Measurements from ENCODE around the gene RNF4. TPM values are rescaled to one million over a fixed set of nuclear protein-coding genes. Genes with fewer than 3 reads are reported as not detected.

Gene RNF4
- total and polyA plus RNA-seq, 8 donors = 11.7 to 30.3 (median 23.3) TPM

DNA sequence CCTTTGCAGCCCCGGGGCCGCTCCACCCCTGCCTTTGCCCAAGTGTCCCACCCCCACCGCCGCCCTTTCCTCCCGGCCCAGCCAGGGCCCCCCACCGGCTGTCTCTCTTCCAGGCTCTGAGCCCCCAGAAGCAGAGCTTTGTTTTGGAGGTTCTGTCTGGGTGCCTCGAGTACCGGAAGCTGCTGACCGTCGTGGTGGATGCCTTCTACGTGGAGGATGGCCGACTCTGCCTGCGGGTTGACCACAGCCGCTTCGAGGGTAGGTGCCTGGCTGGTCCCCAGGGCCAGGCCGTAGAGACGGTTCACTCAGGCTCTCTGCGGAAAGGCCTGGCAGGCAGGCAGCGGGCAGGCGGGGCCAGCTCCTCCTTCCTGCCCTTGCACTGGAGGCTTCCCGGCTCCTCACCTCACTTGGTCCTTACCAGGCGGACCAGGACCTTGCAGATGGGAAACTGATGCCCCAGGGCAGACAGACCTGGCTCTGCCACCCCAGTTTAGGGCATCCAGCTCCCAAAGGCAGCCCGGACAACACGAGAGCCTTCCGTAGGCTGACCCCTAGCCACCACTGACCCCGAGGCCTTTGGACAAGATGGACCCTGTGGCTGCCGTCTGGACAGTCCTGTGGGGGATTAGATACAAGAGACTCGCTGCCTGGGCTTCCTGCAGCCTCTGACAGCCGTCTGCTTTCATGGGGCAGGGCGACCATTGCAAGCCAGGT is 32.0 kb upstream of the RNF4 start:
- no peaks in the 10 kb centered on the region for H3K27me3 ChIP-seq
- H3K4me3 ChIP-seq = no peak overlapping the region
- TF ChIP-seq, protein P1, sequence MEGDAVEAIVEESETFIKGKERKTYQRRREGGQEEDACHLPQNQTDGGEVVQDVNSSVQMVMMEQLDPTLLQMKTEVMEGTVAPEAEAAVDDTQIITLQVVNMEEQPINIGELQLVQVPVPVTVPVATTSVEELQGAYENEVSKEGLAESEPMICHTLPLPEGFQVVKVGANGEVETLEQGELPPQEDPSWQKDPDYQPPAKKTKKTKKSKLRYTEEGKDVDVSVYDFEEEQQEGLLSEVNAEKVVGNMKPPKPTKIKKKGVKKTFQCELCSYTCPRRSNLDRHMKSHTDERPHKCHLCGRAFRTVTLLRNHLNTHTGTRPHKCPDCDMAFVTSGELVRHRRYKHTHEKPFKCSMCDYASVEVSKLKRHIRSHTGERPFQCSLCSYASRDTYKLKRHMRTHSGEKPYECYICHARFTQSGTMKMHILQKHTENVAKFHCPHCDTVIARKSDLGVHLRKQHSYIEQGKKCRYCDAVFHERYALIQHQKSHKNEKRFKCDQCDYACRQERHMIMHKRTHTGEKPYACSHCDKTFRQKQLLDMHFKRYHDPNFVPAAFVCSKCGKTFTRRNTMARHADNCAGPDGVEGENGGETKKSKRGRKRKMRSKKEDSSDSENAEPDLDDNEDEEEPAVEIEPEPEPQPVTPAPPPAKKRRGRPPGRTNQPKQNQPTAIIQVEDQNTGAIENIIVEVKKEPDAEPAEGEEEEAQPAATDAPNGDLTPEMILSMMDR (IDR thresholded peaks at IDR 0.05) = no peak
- DNase-seq (peak in 1 of 6 donors; percentile 64), FAIRE-seq (no peak), ATAC-seq (no peak)
- H3K27ac ChIP-seq = no peak overlapping the region
- H3K36me3 ChIP-seq = no peaks in the 10 kb centered on the region
- 81 to 85% methylated on average over 29 to 30 of the region's 30 CpGs for WGBS, 2 donors
- H3K9me3 ChIP-seq = no peaks in the 10 kb centered on the region
- intact Hi-C loops (cut with DNase I) = no loop called here
- no peaks in the 10 kb centered on the region for H3K4me1 ChIP-seq

DNA sequence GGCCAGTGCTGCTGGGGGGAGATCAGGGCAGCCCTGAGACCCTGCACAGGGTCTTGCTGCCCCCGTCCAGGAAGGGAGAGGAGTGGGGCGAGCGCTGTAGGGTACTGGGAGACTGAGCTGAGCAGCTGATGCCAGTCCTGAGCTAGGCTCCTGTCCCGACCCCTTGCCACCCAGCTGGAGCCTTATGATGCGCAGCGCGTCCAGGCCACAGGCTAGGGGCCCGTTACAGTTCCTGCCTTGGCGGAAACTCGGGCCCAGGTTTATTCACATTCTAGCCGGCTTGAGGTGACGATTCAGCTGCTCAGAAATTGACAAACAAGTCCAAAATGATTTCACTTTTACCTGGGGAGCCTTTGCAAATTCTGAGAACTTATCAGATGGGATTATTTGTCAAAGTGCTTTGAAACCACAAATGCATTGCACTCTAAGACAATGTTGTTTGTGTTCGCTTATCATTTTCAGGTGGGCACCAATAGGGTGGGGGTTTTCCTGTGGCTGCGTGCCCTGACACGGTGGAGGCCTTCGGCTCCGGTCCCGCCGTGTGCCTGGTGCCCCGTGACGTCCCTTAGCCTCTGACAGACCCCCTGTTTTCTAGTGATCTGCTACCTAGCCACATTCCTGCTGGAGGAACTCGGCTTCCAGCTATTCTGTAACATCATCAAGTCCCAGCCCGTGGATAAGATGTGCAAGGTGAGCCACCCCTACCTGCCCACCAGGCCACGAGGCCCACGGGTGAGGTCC is 31.3 kb upstream of the RNF4 start:
- TF ChIP-seq, protein P1 (IDR thresholded peaks at IDR 0.05) = no peak
- intact Hi-C loops (cut with DNase I) = no loop called here
- no peak for FAIRE-seq

DNA sequence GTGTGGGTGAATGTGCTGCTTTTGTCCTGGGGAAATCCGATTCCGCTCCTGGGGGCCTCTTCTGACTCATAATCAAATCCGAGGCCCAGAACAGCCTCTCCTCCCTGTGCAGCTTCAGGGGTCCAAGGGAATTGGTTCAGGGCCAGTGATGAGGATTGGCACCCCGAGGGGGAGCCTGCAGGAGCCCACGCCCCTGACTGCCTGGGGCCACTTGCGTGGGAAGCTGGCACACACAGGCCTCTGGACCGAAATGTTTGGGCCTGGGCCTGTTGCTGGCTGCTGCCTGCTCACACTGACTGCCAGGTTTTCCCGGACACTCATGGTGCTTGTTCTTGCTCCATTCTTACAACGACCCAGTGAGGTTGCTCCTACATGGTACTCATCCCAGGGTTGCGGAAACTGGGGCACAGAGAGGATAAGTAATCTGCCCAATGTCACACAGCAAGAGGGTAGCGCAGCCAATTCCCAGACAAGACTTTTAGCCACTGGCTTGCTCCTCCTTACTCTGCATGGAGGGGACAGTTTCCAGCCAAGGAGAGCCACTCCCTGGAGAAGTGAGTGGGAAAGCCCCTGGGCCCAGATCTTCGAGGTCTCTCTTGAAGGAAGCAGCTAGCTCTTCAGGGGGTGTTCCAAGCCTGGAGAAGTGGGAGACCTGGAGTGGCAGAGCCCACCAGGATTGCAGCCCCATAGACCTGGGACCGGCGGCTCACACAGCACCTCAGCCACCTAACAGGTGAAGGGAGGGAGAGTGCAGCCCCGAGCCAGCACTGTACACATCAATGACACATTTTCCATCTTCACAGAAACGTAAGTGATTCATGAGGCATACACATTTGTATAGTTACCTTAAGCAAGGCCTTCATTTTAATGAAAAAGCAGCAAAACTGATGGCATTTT is 29.8 kb upstream of the RNF4 start:
- TF ChIP-seq, protein P1 (IDR thresholded peaks at IDR 0.05) = no peak
- DNase-seq (no peak), FAIRE-seq (no peak), ATAC-seq (no peak)
- no peak overlapping the region for H3K4me3 ChIP-seq
- no peaks in the 10 kb centered on the region for H3K4me1 ChIP-seq
- intact Hi-C loops (cut with DNase I) = no loop called here
- H3K27ac ChIP-seq = no peak overlapping the region
- no peaks in the 10 kb centered on the region for H3K27me3 ChIP-seq
- H3K9me3 ChIP-seq = no peaks in the 10 kb centered on the region
- 83 to 89% methylated on average over 15 to 16 of the region's 16 CpGs for WGBS, 2 donors
- no peaks in the 10 kb centered on the region for H3K36me3 ChIP-seq

More for the DNA sequence above, 31.3 kb upstream of the RNF4 start:
- H3K36me3 ChIP-seq = no peaks in the 10 kb centered on the region
- DNase-seq (no peak), ATAC-seq (no peak)
- 78 to 80% methylated on average over 25 of the region's 25 CpGs for WGBS, 2 donors
- no peaks in the 10 kb centered on the region for H3K4me1 ChIP-seq
- H3K27me3 ChIP-seq = no peaks in the 10 kb centered on the region
- H3K9me3 ChIP-seq = no peaks in the 10 kb centered on the region
- no peak overlapping the region for H3K27ac ChIP-seq
- H3K4me3 ChIP-seq = no peak overlapping the region

GRCh38 chr4:2441393-2442174 is 27.3 kb upstream of the RNF4 start:
- FAIRE-seq (no peak), DNase-seq (peak; percentile 37 to 86 (median 64)), ATAC-seq (peak in 3 of 4 donors; percentile 88 to 98 (median 89))
- Histone ChIP-seq H3K36me3 (no peaks in the 10 kb centered on the region), H3K4me3 (no peak overlapping the region), H3K4me1 (no peaks in the 10 kb centered on the region), H3K27ac (no peak overlapping the region), H3K9me3 (no peaks in the 10 kb centered on the region), H3K27me3 (no peaks in the 10 kb centered on the region)
- TF ChIP-seq, protein P1 (IDR thresholded peaks at IDR 0.05) = peak; percentile 42 to 72 (median 55)
- intact Hi-C loops (cut with DNase I) = loop anchor here in 2 of 3 donors (10.0 kb wide), 2 partner anchors 217 to 227 kb away; no protein-coding TSS in a partner anchor
- WGBS, 2 donors = 39 to 48% methylated on average over 13 to 14 of the region's 14 CpGs

All from pancreas (tissue), 10 donors.